Sigmoid colon (tissue), 4 donors: ENCODE data around the gene CRTAC1.

Experiments
- CTCF ChIP-seq, 4 experiments: fragments of 450-650 bp in 3 of 4; fragments of 200-600 bp in 1 of 4; IDR thresholded peaks; one replicate each; pipeline ENCODE4 v1.5.1; 2016 to 2019; ENCODE audit warnings: antibody characterized with exemption in 4 of 4, mild to moderate bottlenecking in 3 of 4, moderate library complexity in 2 of 4
- EP300 ChIP-seq, 4 donors: sonication (generic); formaldehyde crosslinking; IDR thresholded peaks; one replicate each; pipeline ENCODE4 v1.6.1; 2017; ENCODE audit warnings: antibody characterized with exemption in 4 of 4
- POLR2A ChIP-seq, 2 donors: fragments of 450-650 bp; IDR thresholded peaks; one replicate each; pipeline ENCODE4 v1.6.1; 2016; ENCODE audit warnings: antibody characterized with exemption in 2 of 2, mild to moderate bottlenecking in 2 of 2, moderate library complexity in 2 of 2

GRCh38 chr10:97844678-97845077 is 185.7 kb downstream of the CRTAC1 start:
- TF ChIP-seq CTCF (IDR thresholded peaks at IDR 0.05) = no peak
- TF ChIP-seq EP300 (IDR thresholded peaks at IDR 0.05) = no peak
- no peak for TF ChIP-seq POLR2A (IDR thresholded peaks at IDR 0.05)
